OCI-LY7 (cell line): Measurements from ENCODE around the gene IKZF3. TPM values are rescaled to one million over a fixed set of nuclear protein-coding genes. Genes with fewer than 3 reads are reported as not detected.
A peak's percentile ranks its signal among the peaks of the same experiment; 100 is the strongest.
"Not testable (repeated sequence)": the region's sequence is repeated elsewhere in the genome, so short reads cannot be mapped to it uniquely, and the experiment has no call there.

Experiments
- BruUV-seq: library from RNA; stranded (reverse); fragments of 400-500 nt; replicated peaks from 2 replicates; lab custom pipeline; 2021; lab: Mats Ljungman, UMichigan
- CTCF ChIA-PET: fragments of 300-600 bp; sonication (Branson Sonifier 250); formaldehyde crosslinking; loops from one replicate; lab custom pipeline; 2022; ENCODE audit warnings: antibody characterized with exemption; ENCODE audit not compliant: unreplicated experiment; lab: Charles Lee
- POLR2A ChIA-PET: fragments of 300-600 bp; sonication (Branson Sonifier 250); formaldehyde crosslinking; loops from one replicate; lab custom pipeline; 2022; ENCODE audit warnings: antibody characterized with exemption; lab: Charles Lee
- DNase-seq: peaks from one replicate; pipeline ENCODE4 v3.0.0-alpha.2; 2015; ENCODE audit warnings: low spot score
- H2AFZ ChIP-seq: fragments of 200-600 bp; sonication (generic), shearing (Covaris generic); 2 replicates; pipeline ENCODE4 v1.6.1; 2014; ENCODE audit warnings: mild to moderate bottlenecking, antibody characterized with exemption, low read length, moderate library complexity
- H3K27ac ChIP-seq: fragments of 200-600 bp; sonication (generic); 2 replicates; pipeline ENCODE4 v1.5.1; 2014; ENCODE audit warnings: mixed run types, low read depth, mild to moderate bottlenecking, moderate library complexity, low read length, inconsistent platforms; ENCODE audit not compliant: poor library complexity, severe bottlenecking
- H3K36me3 ChIP-seq: fragments of 200-600 bp; sonication (generic); 2 replicates; pipeline ENCODE4 v1.6.1; 2014; ENCODE audit warnings: mild to moderate bottlenecking, antibody characterized with exemption, low read length, moderate library complexity, mixed read lengths; ENCODE audit not compliant: insufficient read depth
- H3K4me1 ChIP-seq: fragments of 200-600 bp; sonication (generic); 2 replicates; pipeline ENCODE4 v1.5.1; 2014; ENCODE audit warnings: mild to moderate bottlenecking, low read length; ENCODE audit not compliant: insufficient read depth, poor library complexity, severe bottlenecking
- H3K4me2 ChIP-seq: fragments of 200-600 bp; sonication (generic); 2 replicates; pipeline ENCODE4 v1.6.1; 2014; ENCODE audit warnings: mild to moderate bottlenecking, low read length
- H3K4me3 ChIP-seq: fragments of 200-600 bp; sonication (generic); 2 replicates; pipeline ENCODE4 v1.5.1; 2014; ENCODE audit warnings: mild to moderate bottlenecking, low read depth, low read length; ENCODE audit not compliant: poor library complexity, severe bottlenecking
- H3K79me2 ChIP-seq: fragments of 200-600 bp; sonication (generic); 2 replicates; pipeline ENCODE4 v1.6.1; 2016; ENCODE audit warnings: low read depth, mild to moderate bottlenecking, low read length, moderate library complexity, mixed read lengths; ENCODE audit not compliant: insufficient read depth
- H3K9me2 ChIP-seq: fragments of 200-600 bp; sonication (generic); 2 replicates; pipeline ENCODE4 v1.6.1; 2016; ENCODE audit warnings: mild to moderate bottlenecking, low read length, mixed read lengths; ENCODE audit not compliant: insufficient read depth
- H3K9me3 ChIP-seq: fragments of 200-600 bp; sonication (generic); 2 replicates; pipeline ENCODE4 v1.6.1; 2014; ENCODE audit warnings: mild to moderate bottlenecking, mixed run types, low read length, mixed read lengths
- H4K20me1 ChIP-seq: fragments of 200-600 bp; sonication (generic); 2 replicates; pipeline ENCODE4 v1.6.1; 2014; ENCODE audit warnings: mild to moderate bottlenecking, antibody characterized with exemption, low read length, moderate library complexity, mixed read lengths; ENCODE audit not compliant: insufficient read depth
- CTCF ChIP-seq: fragments of 200-600 bp; sonication (generic); conservative IDR thresholded peaks from 2 replicates; pipeline ENCODE4 v1.5.1; 2014; ENCODE audit warnings: mild to moderate bottlenecking, antibody characterized with exemption, low read length, moderate library complexity, mixed read lengths
- EZH2phosphoT487 ChIP-seq: fragments of 200-600 bp; sonication (generic); IDR thresholded peaks from 2 replicates; pipeline ENCODE4 v1.6.1; 2018; ENCODE audit warnings: low read depth, borderline replicate concordance, mild to moderate bottlenecking, mixed run types, antibody characterized with exemption, low read length, moderate library complexity, mixed read lengths
- intact Hi-C: fragments of 100-400 bp; cut with micrococcal nuclease; formaldehyde crosslinking; loops from one replicate; pipeline ENCODE4 v1.10.0; 2022; ENCODE audit not compliant: unreplicated experiment
- total RNA-seq, 2 experiments: library from RNA; depleted of rRNA in 1 of 2; stranded (reverse); fragments of >200 nt in 1 of 2; shearing (Covaris generic) in 1 of 2; gene quantifications; 2 replicates each; pipeline ENCODE4 v1.2.3, GENCODE V29; 2014 to 2022

IKZF3 gene
- total RNA-seq, 2 experiments from 2014 or later = 54.7 to 134 TPM

GRCh38 chr17:39863244-39863917 is 731 bp downstream of the IKZF3 start:
- H3K9me3 ChIP-seq = no peaks in the 10 kb centered on the region; the same call in 1 of the 2 replicates
- no peaks in the 10 kb centered on the region for H4K20me1 ChIP-seq
- peaks cover 62% of the 10 kb centered on the region for H3K79me2 ChIP-seq
- TF ChIP-seq EZH2phosphoT487 = no peak
- TF ChIP-seq CTCF = no peak
- peak overlapping the region; percentile 94 for H3K4me2 ChIP-seq
- BruUV-seq = TSS peak; percentile 57
- peak overlapping the region; percentile 34; the same call in 1 of the 2 replicates for H2AFZ ChIP-seq
- ChIA-PET POLR2A (interaction anchor here (0.7 to 5.4 kb wide), 5 partner anchors 70 to 105 kb away, joined by 3 to 59 read pairs (median 18); no protein-coding TSS in a partner anchor), CTCF (no interaction called here)
- H3K4me3 ChIP-seq = peak overlapping the region; percentile 85
- peaks cover 16% of the 10 kb centered on the region for H3K36me3 ChIP-seq
- intact Hi-C loops = loop anchor here (5.0 kb wide), 1 partner anchor 241 kb away; no protein-coding TSS in a partner anchor
- peak; percentile 46 for DNase-seq
- H3K9me2 ChIP-seq = no peaks in the 10 kb centered on the region
- H3K4me1 ChIP-seq = peaks cover 55% of the 10 kb centered on the region
- H3K27ac ChIP-seq = peak overlapping the region; percentile 89

- no TSS peak for BruUV-seq
- peaks cover 83% of the 10 kb centered on the region for H3K79me2 ChIP-seq
- TF ChIP-seq CTCF = no peak
- no peak for TF ChIP-seq EZH2phosphoT487
- peaks cover 32% of the 10 kb centered on the region for H3K36me3 ChIP-seq
- H4K20me1 ChIP-seq = no peaks in the 10 kb centered on the region
- intact Hi-C loops = loop anchor here (1.0 to 5.0 kb wide), 2 partner anchors 84 to 239 kb away; no protein-coding TSS in a partner anchor
- peak overlapping the region; percentile 89 for H3K27ac ChIP-seq
- no peak overlapping the region; the same call in 1 of the 2 replicates for H2AFZ ChIP-seq
- peak overlapping the region; percentile 85 for H3K4me3 ChIP-seq
- DNase-seq = peak; percentile 47
- CTCF ChIA-PET = no interaction called here
- peak overlapping the region; percentile 94 for H3K4me2 ChIP-seq
- POLR2A ChIA-PET = interaction anchor here (0.5 to 5.4 kb wide), 14 partner anchors 9 to 595 kb away, joined by 3 to 59 read pairs (median 12); partner anchors contain the start of gene PSMD3
- H3K4me1 ChIP-seq = peaks cover 52% of the 10 kb centered on the region
- no peaks in the 10 kb centered on the region for H3K9me2 ChIP-seq
- no peaks in the 10 kb centered on the region; the same call in 1 of the 2 replicates for H3K9me3 ChIP-seq
Observed at GRCh38 chr17:39861235-39861634, 2.9 kb downstream of the IKZF3 start.

- intact Hi-C loops, H3K4me3 ChIP-seq, DNase-seq, H3K27ac ChIP-seq, H2AFZ ChIP-seq, CTCF ChIA-PET, H3K9me2 ChIP-seq, H3K4me2 ChIP-seq, POLR2A ChIA-PET, BruUV-seq, H3K9me3 ChIP-seq, H4K20me1 ChIP-seq: not testable (repeated sequence)
- Histone ChIP-seq H3K79me2 (peaks cover 100% of the 10 kb centered on the region), H3K4me1 (peaks cover 64% of the 10 kb centered on the region), H3K36me3 (peaks cover 74% of the 10 kb centered on the region)
Observed at GRCh38 chr17:39855911-39856649, 8.0 kb downstream of the IKZF3 start.
